ENCODE measurements around the gene SPATA45. TPM values are rescaled to one million over a fixed set of nuclear protein-coding genes. Genes with fewer than 3 reads are reported as not detected.
"Not testable (repeated sequence)": the region's sequence is repeated elsewhere in the genome, so short reads cannot be mapped to it uniquely, and the experiment has no call there.

Gene SPATA45
- 1 to 10 TPM in 1 of 4 donors, under 1 TPM in 2, not detected in 1; 0.36 to 1.6 (median 0.55) TPM for polyA plus RNA-seq (ENCODE audit: insufficient read length in 4 of 4)

- DNase-seq (ENCODE audit: low read depth in 4 of 4, low spot score in 3 of 4), result no peak
Observed at GRCh38 chr1:212847549-212847948, at the start of gene SPATA45. TSS of gene SPATA45 (minus strand) at chr1:212847649. CDS start at chr1:212836149, 11,500 bp downstream.

GRCh38 chr1:212892108-212892507, 44.7 kb upstream of the SPATA45 start:
- no peak for DNase-seq (ENCODE audit: low read depth in 4 of 4, low spot score in 3 of 4)

- DNase-seq (ENCODE audit: low read depth in 4 of 4, low spot score in 3 of 4), result no peak
Observed at GRCh38 chr1:212884592-212884991, 37.1 kb upstream of the SPATA45 start.

- DNase-seq (ENCODE audit: low read depth in 4 of 4, low spot score in 3 of 4), result no peak
Observed at GRCh38 chr1:212879947-212880690, 32.7 kb upstream of the SPATA45 start.

- DNase-seq (ENCODE audit: low read depth in 4 of 4, low spot score in 3 of 4), result no peak
Observed at GRCh38 chr1:212878418-212878817, 31.0 kb upstream of the SPATA45 start.

DNA sequence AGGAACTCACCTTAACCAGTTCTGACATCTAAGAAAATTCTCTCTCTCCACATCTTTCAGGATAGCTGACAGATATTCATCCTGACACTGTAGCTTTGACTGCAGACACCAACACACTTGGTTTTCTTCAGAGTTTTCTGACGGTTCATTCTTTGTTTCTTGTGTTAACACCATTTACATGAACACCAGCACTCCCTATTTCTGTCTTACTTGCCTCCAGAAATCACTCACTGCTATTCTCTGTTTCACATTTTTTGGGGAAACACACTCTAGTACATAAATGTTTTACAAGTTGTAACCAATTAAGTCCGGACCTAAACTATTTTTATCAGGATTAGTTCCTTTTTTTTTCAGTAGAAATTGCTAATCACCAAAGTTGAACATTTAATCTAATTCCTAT, 26.1 kb upstream of the SPATA45 start:
- DNase-seq (ENCODE audit: low read depth in 4 of 4, low spot score in 3 of 4), result no peak

GRCh38 chr1:212871976-212872375, 24.5 kb upstream of the SPATA45 start:
- DNase-seq (ENCODE audit: low read depth in 4 of 4, low spot score in 3 of 4), result no peak

GRCh38 chr1:212867192-212867591, 19.7 kb upstream of the SPATA45 start:
- DNase-seq (ENCODE audit: low read depth in 4 of 4, low spot score in 3 of 4), result no peak

DNA sequence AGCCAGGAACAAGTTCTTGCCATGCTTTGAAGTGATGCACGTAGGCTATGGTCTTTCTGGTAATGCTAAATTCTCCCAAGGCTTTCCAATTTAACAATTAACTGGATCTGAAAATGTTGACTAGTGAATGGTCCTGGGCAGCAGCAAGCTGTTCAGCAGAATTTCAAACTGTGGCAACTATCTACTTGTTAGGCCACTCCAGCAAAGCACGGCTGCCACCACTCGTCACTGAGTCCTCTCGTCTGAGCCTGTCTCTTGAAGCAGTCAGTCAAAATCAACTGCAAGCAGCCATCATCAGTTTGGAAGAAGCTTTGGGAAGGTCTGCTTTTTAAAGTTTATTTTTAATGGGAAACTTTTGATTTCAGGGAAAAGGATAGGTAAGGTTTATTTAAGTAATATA, 16.8 kb upstream of the SPATA45 start:
- DNase-seq (ENCODE audit: low read depth in 4 of 4, low spot score in 3 of 4), result no peak

DNA sequence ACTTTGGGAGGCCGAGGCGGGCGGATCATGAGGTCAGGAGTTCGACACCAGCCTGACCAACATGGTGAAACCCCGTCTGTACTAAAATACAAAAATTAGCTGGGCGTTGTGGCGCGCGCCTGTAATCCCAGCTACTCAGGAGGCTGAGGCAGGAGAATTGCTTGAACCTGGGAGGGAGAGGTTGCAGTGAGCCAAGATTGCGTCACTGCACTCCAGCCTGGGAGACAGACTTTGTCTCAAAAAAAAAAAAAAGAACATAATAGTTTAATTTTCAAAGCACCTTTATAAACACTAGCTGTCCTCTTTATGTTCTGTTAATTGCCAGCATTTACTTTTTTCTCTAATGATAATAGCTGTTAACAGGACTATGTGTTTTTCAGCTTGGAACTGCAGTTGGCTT, 15.9 kb upstream of the SPATA45 start:
- DNase-seq (ENCODE audit: low read depth in 4 of 4, low spot score in 3 of 4), result not testable (repeated sequence)

DNA sequence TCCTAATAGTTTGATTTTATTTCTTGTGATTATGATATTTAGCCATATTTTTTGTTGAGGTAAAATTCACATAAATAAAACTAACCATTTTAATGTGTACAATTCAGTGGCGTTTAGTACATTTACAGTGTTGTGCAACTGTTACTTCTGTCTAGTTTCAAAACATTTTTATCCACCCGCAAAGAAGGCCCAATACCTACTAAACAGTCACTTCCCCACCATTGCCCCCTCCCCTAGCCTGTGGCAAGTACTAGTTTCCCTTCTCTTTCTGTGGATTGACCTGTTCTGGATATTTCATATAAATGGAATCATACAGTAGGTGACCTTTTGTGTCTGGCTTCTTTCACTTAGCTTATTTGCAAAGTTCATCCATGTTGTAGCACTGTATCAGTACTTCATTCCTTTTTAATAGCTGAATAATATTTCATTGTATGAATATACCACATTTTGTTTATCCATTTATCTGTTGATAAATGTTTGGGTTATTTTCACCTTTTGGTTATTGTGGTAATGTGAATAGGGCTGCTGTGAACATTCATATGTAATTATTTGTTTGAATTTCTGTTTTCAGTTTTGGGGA, 14.8 kb upstream of the SPATA45 start:
- no peak for DNase-seq (ENCODE audit: low read depth in 4 of 4, low spot score in 3 of 4)

- DNase-seq (ENCODE audit: low read depth in 4 of 4, low spot score in 3 of 4), result no peak
Observed at GRCh38 chr1:212860713-212861581, 13.5 kb upstream of the SPATA45 start.

GRCh38 chr1:212858461-212859265, 11.2 kb upstream of the SPATA45 start:
- peak in 1 of 4 donors; percentile 24 for DNase-seq (ENCODE audit: low read depth in 4 of 4, low spot score in 3 of 4)

- DNase-seq (ENCODE audit: low read depth in 4 of 4, low spot score in 3 of 4), result peak; percentile 89 to 94 (median 91)
Observed at GRCh38 chr1:212857992-212858460, 10.6 kb upstream of the SPATA45 start, which contains the start of gene FLVCR1. TSS of gene FLVCR1 (plus strand) at chr1:212858275. CDS start at chr1:212858453, 178 bp downstream.

DNA sequence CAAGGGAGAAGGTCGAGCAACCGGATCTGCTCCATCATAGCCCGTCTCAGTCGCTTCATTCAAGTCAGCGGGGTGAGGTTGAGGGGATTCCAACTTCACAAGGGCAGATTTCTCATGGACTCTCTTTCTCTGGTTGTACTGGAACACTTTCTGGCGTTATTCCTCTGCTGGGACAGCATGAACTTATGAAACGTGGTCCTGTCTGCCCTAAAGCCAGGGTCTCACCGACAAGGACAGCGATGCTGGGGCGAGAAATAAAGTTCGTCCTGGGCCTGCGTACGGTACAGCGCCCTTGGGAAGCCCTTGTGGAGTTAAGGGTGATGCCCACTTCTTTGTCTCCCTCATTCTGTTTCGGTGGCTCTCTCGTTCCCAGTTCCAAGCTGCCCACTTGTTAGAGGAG, 9.3 kb upstream of the SPATA45 start:
- no peak for DNase-seq (ENCODE audit: low read depth in 4 of 4, low spot score in 3 of 4)

GRCh38 chr1:212853658-212854057, 6.2 kb upstream of the SPATA45 start:
- DNase-seq (ENCODE audit: low read depth in 4 of 4, low spot score in 3 of 4), result no peak

DNA sequence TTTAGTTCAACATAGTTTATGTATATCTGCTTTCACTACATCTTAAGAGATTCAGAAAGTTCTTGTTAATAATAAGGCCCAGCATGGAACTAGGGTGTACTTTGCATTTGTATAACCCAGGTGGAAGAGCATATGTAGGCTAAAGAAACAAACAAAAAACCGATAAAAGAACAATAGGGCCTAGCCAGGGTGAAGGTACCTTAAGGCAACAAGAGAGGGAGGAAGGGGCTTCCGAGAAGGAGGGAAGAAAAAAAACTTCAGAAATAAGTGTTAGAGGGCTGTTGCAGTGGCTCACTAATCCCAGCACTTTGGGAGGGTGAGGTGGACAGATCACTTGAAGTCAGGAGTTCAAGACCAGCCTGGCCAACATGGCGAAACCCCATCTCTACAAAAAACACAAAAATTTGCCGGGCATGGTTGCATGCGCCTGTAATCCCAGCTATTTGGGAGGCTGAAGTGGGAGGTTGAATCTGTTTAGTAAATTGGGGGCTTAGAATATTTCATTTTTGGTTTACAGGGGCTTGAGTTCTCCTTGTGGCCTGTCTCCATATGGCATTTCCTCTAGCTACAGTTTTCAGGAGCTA, 4.7 kb upstream of the SPATA45 start:
- no peak for DNase-seq (ENCODE audit: low read depth in 4 of 4, low spot score in 3 of 4)

- DNase-seq (ENCODE audit: low read depth in 4 of 4, low spot score in 3 of 4), result not testable (repeated sequence)
Observed at GRCh38 chr1:212844521-212844920, 2.9 kb downstream of the SPATA45 start.

DNA sequence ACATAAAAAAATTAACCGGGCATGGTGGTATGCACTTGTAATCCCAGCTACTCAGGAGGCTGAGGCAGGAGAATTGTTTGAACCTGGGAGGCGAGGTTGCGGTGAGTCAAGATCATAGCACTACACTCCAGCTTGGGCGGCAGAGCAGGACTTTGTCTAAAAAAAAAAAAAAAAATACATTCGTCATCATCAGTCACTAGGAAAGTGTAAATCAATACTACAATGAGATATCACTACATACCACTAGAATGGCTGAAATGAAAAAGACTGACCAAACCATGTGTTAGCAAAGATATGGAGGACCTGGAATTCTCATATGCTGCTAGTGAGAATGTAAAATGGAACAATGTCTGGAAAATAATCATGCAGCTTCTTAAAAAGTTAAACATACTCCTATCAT, 9.3 kb downstream of the SPATA45 start:
- DNase-seq (ENCODE audit: low read depth in 4 of 4, low spot score in 3 of 4), result no peak

Data from left renal pelvis (tissue), 4 donors.